Measurements from ENCODE around the gene PRM2.

The PRM2 gene

GRCh38 chr16:11229906-11230305 is 46.4 kb downstream of the PRM2 start:
- no peak for DNase-seq (ENCODE audit: low read depth)
- no peak overlapping the region for H3K4me3 ChIP-seq (ENCODE audit: low read length)
- no peak for TF ChIP-seq CTCF (IDR thresholded peaks at IDR 0.05; ENCODE audit: insufficient read depth, low read depth, low read length, missing control alignments)

- TF ChIP-seq CTCF (IDR thresholded peaks at IDR 0.05; ENCODE audit: insufficient read depth, low read depth, low read length, missing control alignments): no peak
- no peak for DNase-seq (ENCODE audit: low read depth)
- no peak overlapping the region for H3K4me3 ChIP-seq (ENCODE audit: low read length)
These were observed 46.8 kb downstream of the PRM2 start for GRCh38 chr16:11229432-11229831.

GRCh38 chr16:11225677-11226549 is 50.4 kb downstream of the PRM2 start:
- H3K4me3 ChIP-seq (ENCODE audit: low read length): no peak overlapping the region
- no peak for DNase-seq (ENCODE audit: low read depth)
- TF ChIP-seq CTCF (IDR thresholded peaks at IDR 0.05; ENCODE audit: insufficient read depth, low read depth, low read length, missing control alignments): no peak

All from epithelial cell of esophagus (primary cell).